Erythroblast (primary cell): ENCODE measurements around the gene C6orf58.
"Not testable (repeated sequence)": the region's sequence is repeated elsewhere in the genome, so short reads cannot be mapped to it uniquely, and the experiment has no call there.

ENCODE experiments used
- DNase-seq, 2 experiments: peaks; one replicate each; lab custom pipeline; 2025; lab: John Stamatoyannopoulos, UW
- GATA1 ChIP-seq: IDR thresholded peaks from 2 replicates; pipeline ENCODE4 v1.6.1; 2011; ENCODE audit warnings: low read depth, mild to moderate bottlenecking, control low read depth, low read length, moderate library complexity
- POLR2A ChIP-seq: IDR thresholded peaks from 2 replicates; pipeline ENCODE4 v1.6.1; 2011; ENCODE audit warnings: mild to moderate bottlenecking, low read length

The C6orf58 gene

GRCh38 chr6:127570739-127571389 lies 6.1 kb upstream of the C6orf58 start:
- no peak for DNase-seq
- TF ChIP-seq POLR2A (no peak), GATA1 (no peak)

- TF ChIP-seq POLR2A (no peak), GATA1 (no peak)
- no peak for DNase-seq
Observed at GRCh38 chr6:127578900-127579299, 1.9 kb downstream of the C6orf58 start.

GRCh38 chr6:127581576-127581975 lies 4.6 kb downstream of the C6orf58 start:
- TF ChIP-seq POLR2A (no peak), GATA1 (no peak)

GRCh38 chr6:127582777-127583462 lies 5.9 kb downstream of the C6orf58 start:
- DNase-seq, result peak in 1 of 2 experiments; percentile 2
- TF ChIP-seq GATA1, result no peak
- TF ChIP-seq POLR2A, result no peak

More at GRCh38 chr6:127581576-127581975, 4.6 kb downstream of the C6orf58 start:
- no peak for DNase-seq

GRCh38 chr6:127585123-127585522 lies 8.1 kb downstream of the C6orf58 start:
- DNase-seq, result no peak
- TF ChIP-seq GATA1 (no peak), POLR2A (no peak)

GRCh38 chr6:127586372-127586771 lies 9.4 kb downstream of the C6orf58 start:
- DNase-seq, result no peak
- TF ChIP-seq POLR2A (no peak), GATA1 (no peak)

- no peak for DNase-seq
- no peak for TF ChIP-seq POLR2A
- TF ChIP-seq GATA1, result no peak
Observed at GRCh38 chr6:127587875-127588274, 10.9 kb downstream of the C6orf58 start.

- no peak for DNase-seq
- no peak for TF ChIP-seq GATA1
- TF ChIP-seq POLR2A, result no peak
Observed at GRCh38 chr6:127589135-127589534, 12.2 kb downstream of the C6orf58 start.

GRCh38 chr6:127590344-127590743 lies 13.4 kb downstream of the C6orf58 start:
- no peak for TF ChIP-seq POLR2A
- TF ChIP-seq GATA1, result no peak
- no peak for DNase-seq

GRCh38 chr6:127592964-127593363 lies 16.0 kb downstream of the C6orf58 start:
- TF ChIP-seq GATA1 (no peak), POLR2A (no peak)
- DNase-seq, result no peak

- not testable (repeated sequence) for DNase-seq
Observed at GRCh38 chr6:127593456-127593855, 16.5 kb downstream of the C6orf58 start.

- TF ChIP-seq GATA1, result no peak
- TF ChIP-seq POLR2A, result no peak
Observed at GRCh38 chr6:127606131-127606562, 29.2 kb downstream of the C6orf58 start.

GRCh38 chr6:127608554-127609270 lies 31.7 kb downstream of the C6orf58 start:
- TF ChIP-seq POLR2A (no peak), GATA1 (no peak)
- no peak for DNase-seq

More at GRCh38 chr6:127606131-127606562, 29.2 kb downstream of the C6orf58 start:
- peak in 1 of 2 experiments; percentile 7 for DNase-seq

GRCh38 chr6:127618729-127619128 lies 41.8 kb downstream of the C6orf58 start:
- DNase-seq, result no peak
- TF ChIP-seq GATA1, result no peak
- TF ChIP-seq POLR2A, result no peak
